Glutamatergic neuron (in vitro differentiated cells): Measurements from ENCODE around the gene ZNF836. TPM values are rescaled to one million over a fixed set of nuclear protein-coding genes. Genes with fewer than 3 reads are reported as not detected.

Experiments used
- DNase-seq: peaks from one replicate; pipeline ENCODE4 v3.0.0; 2022
- H3K27ac Mint-ChIP-seq: one replicate; pipeline ENCODE4 v1.8.0; 2020; ENCODE audit warnings: mild to moderate bottlenecking, mixed read lengths, inconsistent platforms; ENCODE audit not compliant: unreplicated experiment
- H3K27me3 Mint-ChIP-seq: one replicate; pipeline ENCODE4 v1.8.0; 2020; ENCODE audit warnings: mild to moderate bottlenecking, moderate library complexity, mixed read lengths, inconsistent platforms; ENCODE audit not compliant: unreplicated experiment
- H3K36me3 Mint-ChIP-seq: one replicate; pipeline ENCODE4 v1.8.0; 2020; ENCODE audit warnings: mild to moderate bottlenecking, mixed read lengths, inconsistent platforms; ENCODE audit not compliant: unreplicated experiment
- H3K4me1 Mint-ChIP-seq: one replicate; pipeline ENCODE4 v1.8.0; 2020; ENCODE audit warnings: mild to moderate bottlenecking, low read depth, mixed read lengths, inconsistent platforms; ENCODE audit not compliant: unreplicated experiment
- H3K4me3 Mint-ChIP-seq: one replicate; pipeline ENCODE4 v1.8.0; 2020; ENCODE audit warnings: mild to moderate bottlenecking, mixed read lengths, inconsistent platforms; ENCODE audit not compliant: unreplicated experiment
- H3K9me3 Mint-ChIP-seq: one replicate; pipeline ENCODE4 v1.8.0; 2020; ENCODE audit warnings: mild to moderate bottlenecking, moderate library complexity, mixed read lengths, inconsistent platforms; ENCODE audit not compliant: unreplicated experiment
- total RNA-seq: library from RNA; stranded (reverse); fragmentation: NEBNext Ultra II Directional; extraction: Animal tissue kit (Norgen Biotek cat#: 25700); gene quantifications from one replicate; pipeline ENCODE4 v1.2.1, GENCODE V29; 2021; ENCODE audit not compliant: unreplicated experiment
- TF ChIP-seq, protein P1 (sequence below): fragments of 200-600 bp; sonication (generic); IDR thresholded peaks from one replicate; pipeline ENCODE4 v1.5.0; 2021; ENCODE audit not compliant: partially characterized antibody, unreplicated experiment

ZNF836 gene
- total RNA-seq, 1 donor from 2014 or later: 29.7 TPM

DNA sequence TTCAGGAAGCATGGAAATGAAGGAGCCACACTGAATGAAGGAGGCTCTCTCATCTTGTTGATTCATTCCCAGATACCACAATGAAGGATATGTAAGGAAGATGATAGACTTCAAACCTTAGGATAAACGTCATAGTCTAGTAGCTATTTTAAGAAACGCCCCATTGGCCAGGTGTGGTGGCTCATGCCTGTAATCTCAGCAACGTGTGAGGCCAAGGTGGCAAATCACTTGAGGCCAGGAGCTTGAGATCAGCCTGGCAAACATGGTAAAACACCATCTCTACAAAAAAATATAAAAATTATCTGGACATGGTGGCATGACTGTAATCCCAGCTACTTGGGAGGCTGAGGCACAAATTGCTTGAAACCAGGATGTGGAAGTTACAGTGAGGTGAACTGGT, 58.8 kb downstream of the ZNF836 start:
- Mint-ChIP-seq H3K36me3 (peaks cover 67% of the 10 kb centered on the region), H3K27me3 (peaks cover 2% of the 10 kb centered on the region), H3K27ac (no peak overlapping the region), H3K4me1 (no peaks in the 10 kb centered on the region), H3K4me3 (no peak overlapping the region), H3K9me3 (peaks cover 24% of the 10 kb centered on the region)
- TF ChIP-seq, protein P1, sequence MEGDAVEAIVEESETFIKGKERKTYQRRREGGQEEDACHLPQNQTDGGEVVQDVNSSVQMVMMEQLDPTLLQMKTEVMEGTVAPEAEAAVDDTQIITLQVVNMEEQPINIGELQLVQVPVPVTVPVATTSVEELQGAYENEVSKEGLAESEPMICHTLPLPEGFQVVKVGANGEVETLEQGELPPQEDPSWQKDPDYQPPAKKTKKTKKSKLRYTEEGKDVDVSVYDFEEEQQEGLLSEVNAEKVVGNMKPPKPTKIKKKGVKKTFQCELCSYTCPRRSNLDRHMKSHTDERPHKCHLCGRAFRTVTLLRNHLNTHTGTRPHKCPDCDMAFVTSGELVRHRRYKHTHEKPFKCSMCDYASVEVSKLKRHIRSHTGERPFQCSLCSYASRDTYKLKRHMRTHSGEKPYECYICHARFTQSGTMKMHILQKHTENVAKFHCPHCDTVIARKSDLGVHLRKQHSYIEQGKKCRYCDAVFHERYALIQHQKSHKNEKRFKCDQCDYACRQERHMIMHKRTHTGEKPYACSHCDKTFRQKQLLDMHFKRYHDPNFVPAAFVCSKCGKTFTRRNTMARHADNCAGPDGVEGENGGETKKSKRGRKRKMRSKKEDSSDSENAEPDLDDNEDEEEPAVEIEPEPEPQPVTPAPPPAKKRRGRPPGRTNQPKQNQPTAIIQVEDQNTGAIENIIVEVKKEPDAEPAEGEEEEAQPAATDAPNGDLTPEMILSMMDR: no peak
- DNase-seq: no peak

DNA sequence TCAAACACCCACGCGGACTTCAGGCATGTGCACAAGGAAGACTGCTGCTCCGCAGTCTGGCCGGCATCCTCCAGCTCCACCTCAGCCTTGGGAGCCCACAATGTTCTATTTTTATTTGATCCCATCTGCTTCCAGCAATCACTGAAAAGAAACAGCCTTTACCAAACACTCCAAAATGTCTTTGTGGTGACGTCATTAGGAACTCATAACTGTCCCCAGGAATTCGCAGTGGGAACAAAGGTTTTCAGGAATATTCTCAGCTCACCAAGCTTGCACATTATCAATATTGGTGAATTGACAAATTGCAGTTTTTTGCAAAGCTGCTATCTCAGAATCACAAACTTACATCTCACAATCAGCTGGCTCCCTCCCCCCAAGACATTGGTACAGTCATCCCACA, 60.6 kb downstream of the ZNF836 start:
- TF ChIP-seq, protein P1: no peak
- no peak overlapping the region for H3K27ac Mint-ChIP-seq
- DNase-seq: no peak
- no peak overlapping the region for H3K4me3 Mint-ChIP-seq
- H3K4me1 Mint-ChIP-seq: no peaks in the 10 kb centered on the region
- H3K9me3 Mint-ChIP-seq: peaks cover 27% of the 10 kb centered on the region
- H3K27me3 Mint-ChIP-seq: peaks cover 3% of the 10 kb centered on the region
- peaks cover 63% of the 10 kb centered on the region for H3K36me3 Mint-ChIP-seq

Other genes with a start within 250 kb of the ZNF836 start
- 11.1 TPM for gene ZNF613, start 244.1 kb downstream of the ZNF836 start, total RNA-seq
- 9.7 TPM for gene ZNF350, start 184.8 kb downstream of the ZNF836 start, total RNA-seq
- 12.3 TPM for gene ZNF615, start 163.4 kb downstream of the ZNF836 start, total RNA-seq
- gene ZNF614, start 143.2 kb downstream of the ZNF836 start, total RNA-seq: 7.1 TPM
- 12.8 TPM for gene ZNF432, start 122.8 kb downstream of the ZNF836 start, total RNA-seq
- 25.4 TPM for gene ZNF841, start 75.9 kb downstream of the ZNF836 start, total RNA-seq
- gene ZNF616, start 31.7 kb downstream of the ZNF836 start, total RNA-seq: 22.5 TPM
- gene PPP2R1A, start 18.4 kb upstream of the ZNF836 start, total RNA-seq: 311 TPM
- gene ZNF766, start 98.0 kb upstream of the ZNF836 start, total RNA-seq: 29.9 TPM
- 21.8 TPM for gene ZNF480, start 125.5 kb upstream of the ZNF836 start, total RNA-seq
- gene ZNF610, start 164.6 kb upstream of the ZNF836 start, total RNA-seq: 11.6 TPM
- 24.5 TPM for gene ZNF880, start 198.3 kb upstream of the ZNF836 start, total RNA-seq
- 48.7 TPM for gene ZNF528, start 226.2 kb upstream of the ZNF836 start, total RNA-seq